ENCODE measurements around the gene P2RX5.

- TF ChIP-seq CTCF (IDR thresholded peaks at IDR 0.05; ENCODE audit: low read depth, low read length) (no peak), EZH2phosphoT487 (IDR thresholded peaks at IDR 0.05; ENCODE audit: low read depth) (no peak)
Observed at GRCh38 chr17:3669548-3669947, 26.4 kb downstream of the P2RX5 start.

All from OCI-LY3 (cell line).